NB4 (cell line): Measurements from ENCODE around the gene ATP11A.

Experiments
- DNase-seq: peaks from one replicate; pipeline ENCODE4 v3.0.0; 2010; ENCODE audit warnings: low read depth
- H3K4me3 ChIP-seq: one replicate; pipeline ENCODE4 v1.5.1; 2011; ENCODE audit warnings: mild to moderate bottlenecking, low read depth, low read length, moderate library complexity
- CTCF ChIP-seq: IDR thresholded peaks from one replicate; pipeline ENCODE4 v1.5.1; 2012; ENCODE audit warnings: low read depth, low read length
- MAX ChIP-seq: IDR thresholded peaks from 2 replicates; pipeline ENCODE4 v1.6.1; 2011; ENCODE audit warnings: low read depth, low read length
- MYC ChIP-seq: IDR thresholded peaks from 2 replicates; pipeline ENCODE4 v1.6.1; 2011; ENCODE audit warnings: low read depth, low read length
- POLR2A ChIP-seq: IDR thresholded peaks from 2 replicates; pipeline ENCODE4 v1.6.1; 2011; ENCODE audit warnings: mild to moderate bottlenecking; ENCODE audit not compliant: insufficient read length; ENCODE audit errors: extremely low read depth

Gene ATP11A

GRCh38 chr13:112911883-112912282 lies 222.0 kb downstream of the ATP11A start:
- TF ChIP-seq MYC, result no peak
- no peak for DNase-seq
- H3K4me3 ChIP-seq, result no peak overlapping the region

DNA sequence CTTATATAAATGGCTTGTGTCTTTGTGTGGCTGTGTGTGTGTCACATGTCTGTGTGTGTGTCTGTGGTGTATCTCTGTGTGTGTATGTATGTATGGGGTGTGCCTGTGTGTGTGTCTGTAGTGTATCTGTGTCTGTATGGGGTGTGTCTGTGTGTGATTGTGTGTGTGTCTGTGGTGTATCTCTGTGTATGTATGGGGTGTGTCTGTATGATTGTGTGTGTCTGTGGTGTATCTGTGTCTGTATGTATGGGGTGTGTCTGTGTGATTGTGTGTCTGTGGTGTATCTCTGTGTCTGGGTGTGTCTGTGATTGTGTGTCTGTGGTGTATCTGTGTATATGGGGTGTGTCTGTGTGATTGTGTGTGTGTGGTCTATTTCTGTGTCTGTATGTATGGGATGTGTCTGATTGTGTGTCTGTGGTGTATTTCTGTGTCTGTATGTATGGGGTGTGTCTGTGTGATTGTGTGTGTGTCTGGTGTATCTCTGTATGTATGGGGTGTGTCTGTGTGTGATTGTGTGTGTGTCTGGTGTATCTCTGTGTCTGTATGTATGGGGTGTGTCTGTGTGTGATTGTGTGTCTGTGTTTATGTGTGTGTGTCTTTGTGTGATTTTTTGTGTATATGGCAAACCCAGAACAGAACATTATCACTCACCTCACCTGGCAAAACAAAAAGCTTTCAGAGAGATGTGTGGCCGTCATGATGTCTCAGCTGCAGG lies 223.0 kb downstream of the ATP11A start:
- no peak for DNase-seq
- no peak overlapping the region for H3K4me3 ChIP-seq
- TF ChIP-seq POLR2A (no peak), MAX (no peak), MYC (no peak), CTCF (no peak)

- H3K4me3 ChIP-seq, result no peak overlapping the region
- TF ChIP-seq MYC (no peak), POLR2A (no peak), MAX (no peak), CTCF (no peak)
- no peak for DNase-seq
These were observed 226.5 kb downstream of the ATP11A start for GRCh38 chr13:112916296-112916695.

GRCh38 chr13:112917056-112917664 lies 227.3 kb downstream of the ATP11A start:
- DNase-seq, result no peak
- no peak for TF ChIP-seq MYC
- TF ChIP-seq CTCF, result no peak
- no peak for TF ChIP-seq POLR2A
- TF ChIP-seq MAX, result no peak
- no peak overlapping the region for H3K4me3 ChIP-seq

- no peak for DNase-seq
- no peak overlapping the region for H3K4me3 ChIP-seq
- TF ChIP-seq CTCF, result no peak
- TF ChIP-seq POLR2A, result no peak
- TF ChIP-seq MYC, result no peak
- TF ChIP-seq MAX, result no peak
These were observed 227.9 kb downstream of the ATP11A start for GRCh38 chr13:112917737-112918136.

GRCh38 chr13:112918266-112918665 lies 228.4 kb downstream of the ATP11A start:
- no peak for TF ChIP-seq CTCF
- TF ChIP-seq MAX, result no peak
- no peak for TF ChIP-seq MYC
- no peak for TF ChIP-seq POLR2A
- H3K4me3 ChIP-seq, result no peak overlapping the region
- DNase-seq, result no peak
